Measurements from ENCODE around the gene ITGA5.
A peak's percentile ranks its signal among the peaks of the same experiment; 100 is the strongest.
"Not testable (repeated sequence)": the region's sequence is repeated elsewhere in the genome, so short reads cannot be mapped to it uniquely, and the experiment has no call there.

ITGA5 gene

DNA sequence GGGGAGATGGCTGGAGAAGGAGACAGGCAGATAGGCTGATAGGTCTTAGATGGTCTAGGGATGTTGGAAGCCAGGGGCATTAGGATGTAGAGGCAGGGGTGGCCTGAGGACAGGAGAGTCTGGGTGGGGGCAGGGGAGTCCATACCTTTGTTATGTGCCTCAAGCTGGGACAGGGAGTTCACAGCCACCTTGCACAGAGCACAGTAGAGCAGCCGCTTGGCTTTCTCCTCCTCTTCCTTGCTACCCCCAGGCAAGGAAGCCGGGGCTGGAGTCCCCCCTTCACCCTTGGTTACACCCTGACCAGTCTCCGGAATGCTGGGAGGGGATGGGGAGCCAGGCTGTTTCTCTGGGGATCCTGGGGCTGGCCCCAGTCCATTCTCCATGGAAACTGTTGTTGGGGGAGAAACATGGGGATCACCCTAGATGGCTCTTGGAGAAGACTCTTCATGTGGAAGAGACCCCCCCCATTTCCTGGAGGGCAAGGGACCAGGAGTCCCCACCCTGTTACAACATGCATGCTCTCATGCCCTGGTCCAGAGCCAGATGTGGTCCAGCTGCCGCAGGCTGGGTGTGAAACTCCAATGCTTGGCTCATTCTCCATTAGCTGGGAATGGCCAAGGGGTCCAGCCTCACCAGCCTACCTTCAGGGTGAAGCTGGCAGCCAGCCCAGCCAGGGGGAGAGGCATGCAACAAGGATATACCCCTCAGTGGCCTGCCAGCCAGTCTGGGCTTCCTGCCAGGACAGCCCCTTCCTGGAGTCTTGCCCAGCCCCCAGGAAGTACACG is 47.5 kb downstream of the ITGA5 start:
- no peak for DNase-seq (ENCODE audit: low read depth)

DNA sequence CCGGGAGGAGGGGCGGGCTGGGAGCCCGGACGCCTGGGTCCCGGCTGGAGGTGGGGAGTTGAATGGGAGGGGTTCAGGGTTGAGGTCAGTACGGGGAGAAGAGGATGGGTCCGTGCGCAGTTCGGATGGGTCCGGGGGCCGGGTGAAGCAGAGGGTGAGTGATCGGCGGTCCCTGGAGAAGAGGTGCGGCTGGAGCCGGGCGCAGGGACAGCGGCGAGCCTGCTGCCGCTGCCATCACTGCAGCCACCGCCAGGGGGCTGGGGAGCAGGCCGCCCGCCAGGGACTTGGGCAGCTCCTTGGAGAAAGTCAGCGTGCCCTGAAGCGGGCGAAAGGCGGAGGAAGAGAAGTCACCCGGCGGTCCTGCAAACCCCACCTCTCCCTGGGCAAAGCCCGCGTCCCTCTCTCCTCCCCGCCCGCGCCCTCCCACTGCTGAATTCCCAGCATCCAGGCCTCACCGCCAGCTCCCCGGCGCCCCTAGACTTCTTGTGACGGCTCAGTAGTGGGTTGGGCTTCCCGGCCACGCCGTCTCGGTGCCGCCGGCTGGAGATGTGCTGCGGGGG is 48.8 kb downstream of the ITGA5 start:
- DNase-seq (ENCODE audit: low read depth): no peak

DNA sequence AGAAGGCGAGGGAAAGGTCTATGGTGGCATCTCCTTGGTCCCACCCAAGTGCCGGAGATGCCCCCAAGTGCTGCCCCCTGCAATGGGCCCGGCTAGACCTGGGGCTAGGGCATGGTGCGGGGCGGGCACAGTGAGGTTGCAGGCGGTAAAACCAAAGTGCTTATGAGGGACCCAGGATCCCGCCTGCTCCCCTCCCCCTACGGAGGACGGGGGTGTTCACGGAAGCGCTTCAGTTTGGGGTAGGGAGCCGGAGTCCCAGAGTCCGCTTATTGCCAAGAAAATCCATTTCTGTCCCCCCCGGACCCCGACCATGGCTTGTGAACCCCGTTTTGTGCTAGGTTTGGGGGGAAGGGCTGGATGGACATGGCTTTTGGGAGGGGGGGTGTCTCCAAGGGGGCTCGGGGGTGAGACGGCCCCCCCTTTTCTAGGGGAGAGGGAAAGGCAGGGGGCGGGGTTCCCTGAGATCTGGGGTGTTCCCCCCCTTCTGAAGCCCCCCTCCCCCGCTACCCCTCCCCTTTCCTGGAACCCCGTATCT is 49.4 kb downstream of the ITGA5 start:
- DNase-seq (ENCODE audit: low read depth): no peak

DNA sequence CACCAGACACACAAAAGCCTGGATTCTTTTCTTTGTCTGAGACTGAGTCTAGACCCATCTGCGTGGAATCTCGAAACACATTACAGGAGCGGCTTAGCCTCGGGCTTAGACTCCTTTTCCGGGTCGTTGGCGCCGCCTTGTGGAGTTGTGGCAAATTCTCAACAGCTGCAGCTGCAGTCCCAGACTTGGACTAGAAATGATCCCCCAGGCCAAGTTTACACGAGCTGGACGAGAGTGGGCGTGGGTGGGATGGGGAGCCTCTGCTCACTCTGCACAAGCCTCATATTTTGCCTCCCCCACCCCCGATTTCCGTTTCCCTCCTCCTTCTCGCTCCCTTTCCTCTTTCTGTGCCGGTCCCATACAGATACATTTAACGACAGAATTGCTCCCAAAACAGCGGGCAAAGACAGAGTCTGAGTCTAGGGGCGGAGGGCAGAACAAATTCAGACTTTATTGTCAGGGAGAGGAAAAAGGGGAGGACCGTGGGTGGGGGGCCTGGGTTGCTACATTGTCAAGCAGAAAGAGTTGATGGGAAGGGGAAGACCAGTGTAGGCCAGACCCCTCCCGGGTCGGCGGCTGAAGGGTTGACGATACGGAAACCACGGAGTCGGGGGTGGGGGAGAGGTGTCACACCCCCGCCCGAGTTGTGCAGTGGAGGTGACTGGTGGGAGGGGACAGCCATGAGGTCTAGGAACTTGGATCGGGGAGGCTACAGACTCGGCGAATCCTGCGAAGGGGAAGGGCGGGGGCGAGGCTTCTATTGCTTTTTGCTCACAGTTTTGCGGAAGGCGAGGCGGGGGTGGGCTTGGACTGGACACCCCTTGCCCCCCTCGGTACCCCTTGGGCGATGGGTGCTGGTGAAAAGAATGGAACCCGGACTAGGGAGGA is 50.1 kb downstream of the ITGA5 start:
- peak; percentile 86 for DNase-seq (ENCODE audit: low read depth)

DNA sequence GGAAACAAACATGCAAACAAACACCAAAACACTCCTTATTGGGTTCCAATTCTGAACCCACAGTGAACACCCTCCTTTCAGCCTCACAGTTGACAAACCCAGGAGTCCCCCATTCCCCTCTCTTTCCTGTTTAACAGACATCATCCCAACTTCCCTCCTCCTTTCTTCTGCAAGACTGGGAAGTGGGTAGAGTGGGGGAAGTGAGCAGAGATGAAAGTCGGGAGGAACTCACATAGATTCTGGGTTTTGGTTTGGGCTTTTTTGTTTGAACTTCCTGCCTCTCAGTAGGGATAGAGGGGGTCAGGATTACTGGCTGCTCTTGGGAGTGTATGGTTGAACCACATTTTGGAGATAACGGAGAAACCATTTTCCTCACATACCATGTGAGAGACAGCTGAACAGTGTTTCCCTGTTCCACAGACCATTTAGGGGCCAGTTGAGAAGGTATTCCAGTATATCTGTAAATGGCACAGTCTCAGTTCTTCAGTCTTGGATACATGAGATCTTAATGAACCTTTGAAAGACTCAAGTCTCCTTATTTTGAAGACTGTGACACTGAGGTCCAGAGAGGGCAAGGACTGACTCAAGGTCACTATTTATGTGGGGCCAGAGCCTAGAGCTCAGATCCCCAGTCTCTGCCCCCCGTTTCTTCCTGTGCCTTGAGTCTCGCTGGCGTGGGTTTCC is 50.9 kb downstream of the ITGA5 start:
- no peak for DNase-seq (ENCODE audit: low read depth)

DNA sequence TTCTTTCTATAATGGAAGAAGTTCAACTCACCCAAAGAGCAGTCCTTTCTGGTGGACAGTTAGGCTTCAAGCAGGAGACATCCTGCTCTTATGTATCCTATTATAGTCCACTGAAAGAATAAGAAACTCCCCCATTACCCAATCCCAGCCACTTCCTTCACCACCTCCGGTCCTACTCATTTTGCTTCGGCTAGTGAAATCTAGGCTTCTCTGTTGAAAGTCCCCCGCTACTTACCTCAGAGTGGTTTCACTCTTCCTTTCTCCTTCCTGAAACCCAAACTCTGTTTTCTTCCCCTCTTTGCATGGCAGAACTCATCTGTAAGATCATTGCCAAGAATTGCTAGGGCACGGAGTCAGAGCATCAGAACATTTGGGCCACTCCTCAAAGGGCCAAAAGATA is 54.7 kb downstream of the ITGA5 start, which contains the start of gene GPR84:
GPR84 (minus strand) TSS at position 74 of the 400 bp plus-strand sequence. CDS start 635 bp downstream, outside the sequence.
- no peak for DNase-seq (ENCODE audit: low read depth)

DNA sequence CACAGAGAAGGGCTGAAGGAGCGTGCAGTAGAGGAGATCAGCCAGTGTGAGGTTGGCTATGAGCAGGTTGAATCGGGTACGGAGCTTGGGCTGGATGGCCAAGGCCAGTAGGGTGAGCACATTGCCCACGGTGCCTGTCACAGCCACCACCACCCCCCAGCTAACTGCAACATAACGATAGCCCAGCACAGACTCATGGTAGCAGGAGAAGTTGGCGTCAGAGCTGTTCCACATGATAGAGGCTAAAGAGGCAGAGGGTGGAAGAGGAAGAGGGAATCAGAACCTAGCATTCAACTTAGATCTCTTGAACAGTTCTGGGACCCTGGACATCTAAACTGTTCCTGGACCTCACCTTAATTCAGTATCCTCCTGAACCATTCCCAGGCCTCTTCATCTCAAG is 55.4 kb downstream of the ITGA5 start:
- no peak for DNase-seq (ENCODE audit: low read depth)

DNA sequence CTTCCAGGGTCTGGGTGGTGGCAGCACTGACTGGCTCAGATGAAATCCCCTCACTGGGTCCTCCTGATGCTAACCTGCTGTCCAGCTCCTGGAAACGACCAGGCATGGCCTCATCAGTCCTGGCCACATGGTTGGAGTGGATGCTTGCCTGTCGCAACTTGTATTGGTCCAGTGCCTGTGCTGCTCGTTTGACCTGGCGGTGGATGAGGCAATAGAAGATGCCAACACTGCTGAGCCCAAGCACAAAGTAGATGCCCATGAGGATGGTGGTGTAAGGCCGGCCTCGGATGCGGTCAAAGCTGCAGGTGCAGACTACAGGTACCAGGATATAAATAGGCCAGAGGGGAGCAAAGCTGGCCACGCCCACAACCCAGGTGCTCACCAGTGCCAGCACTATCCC is 56.0 kb downstream of the ITGA5 start:
- DNase-seq (ENCODE audit: low read depth): no peak

DNA sequence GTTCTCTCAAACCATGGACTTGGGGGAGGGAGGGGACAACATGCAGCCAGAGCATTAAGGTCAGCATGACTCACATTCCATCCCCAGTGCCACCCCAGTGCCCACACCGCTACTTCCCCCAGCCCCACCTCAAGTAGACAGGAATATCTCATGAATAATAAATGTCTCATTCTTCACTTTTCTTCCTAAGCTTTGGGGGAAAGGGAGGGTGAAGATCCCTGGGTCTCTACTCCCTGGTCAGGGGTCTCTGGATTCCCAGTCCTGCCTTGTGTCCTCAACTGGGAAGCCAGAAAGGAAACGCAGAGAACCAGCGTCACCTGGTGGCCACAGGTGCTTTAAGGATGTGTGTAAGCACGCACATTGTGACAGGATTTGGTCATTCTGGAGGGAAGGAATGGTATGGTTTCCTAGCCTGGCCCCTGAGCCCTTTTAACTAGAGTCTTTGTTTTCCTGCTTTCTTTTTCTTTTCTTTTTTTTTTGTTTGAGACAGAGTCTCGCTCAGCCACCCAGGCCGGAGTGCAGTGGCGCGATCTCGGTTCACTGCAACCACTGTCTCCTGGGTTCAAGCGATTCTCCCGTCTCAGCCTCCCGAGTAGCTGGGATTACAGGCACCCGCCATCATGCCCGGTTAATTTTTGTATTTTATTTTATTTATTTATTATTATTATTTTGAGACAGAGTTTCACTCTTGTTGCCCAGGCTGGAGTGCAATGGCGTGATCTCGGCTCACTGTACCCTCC is 58.2 kb downstream of the ITGA5 start:
- peak; percentile 40 for DNase-seq (ENCODE audit: low read depth)

DNA sequence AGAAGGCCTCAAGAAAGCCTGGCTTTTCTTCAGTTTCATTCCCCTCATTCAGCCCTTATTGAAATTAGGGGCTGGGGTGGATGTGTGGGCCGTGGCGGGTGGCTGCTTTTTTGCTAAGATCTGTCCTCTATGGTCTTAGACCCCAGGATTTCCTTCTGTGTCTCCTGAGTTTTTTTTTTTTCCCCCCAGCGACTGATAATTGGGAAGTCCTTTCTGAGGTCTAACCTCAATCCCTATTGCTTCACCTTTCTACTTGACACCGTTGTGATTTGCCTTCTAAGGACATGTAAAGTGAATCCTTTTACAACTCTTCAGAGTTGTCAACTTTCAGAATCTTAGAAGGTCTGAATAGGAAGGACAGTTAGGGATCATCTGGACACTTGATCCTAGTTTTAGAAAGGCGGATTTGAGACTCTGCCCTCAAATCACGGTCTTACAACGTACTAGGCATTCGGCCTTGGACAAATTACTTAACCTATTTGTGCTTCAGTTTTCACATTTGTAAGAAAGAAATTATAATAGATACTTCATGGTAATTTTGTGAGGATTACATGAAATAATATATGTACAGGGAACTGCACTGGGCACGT is 59.2 kb downstream of the ITGA5 start:
- DNase-seq (ENCODE audit: low read depth): no peak

DNA sequence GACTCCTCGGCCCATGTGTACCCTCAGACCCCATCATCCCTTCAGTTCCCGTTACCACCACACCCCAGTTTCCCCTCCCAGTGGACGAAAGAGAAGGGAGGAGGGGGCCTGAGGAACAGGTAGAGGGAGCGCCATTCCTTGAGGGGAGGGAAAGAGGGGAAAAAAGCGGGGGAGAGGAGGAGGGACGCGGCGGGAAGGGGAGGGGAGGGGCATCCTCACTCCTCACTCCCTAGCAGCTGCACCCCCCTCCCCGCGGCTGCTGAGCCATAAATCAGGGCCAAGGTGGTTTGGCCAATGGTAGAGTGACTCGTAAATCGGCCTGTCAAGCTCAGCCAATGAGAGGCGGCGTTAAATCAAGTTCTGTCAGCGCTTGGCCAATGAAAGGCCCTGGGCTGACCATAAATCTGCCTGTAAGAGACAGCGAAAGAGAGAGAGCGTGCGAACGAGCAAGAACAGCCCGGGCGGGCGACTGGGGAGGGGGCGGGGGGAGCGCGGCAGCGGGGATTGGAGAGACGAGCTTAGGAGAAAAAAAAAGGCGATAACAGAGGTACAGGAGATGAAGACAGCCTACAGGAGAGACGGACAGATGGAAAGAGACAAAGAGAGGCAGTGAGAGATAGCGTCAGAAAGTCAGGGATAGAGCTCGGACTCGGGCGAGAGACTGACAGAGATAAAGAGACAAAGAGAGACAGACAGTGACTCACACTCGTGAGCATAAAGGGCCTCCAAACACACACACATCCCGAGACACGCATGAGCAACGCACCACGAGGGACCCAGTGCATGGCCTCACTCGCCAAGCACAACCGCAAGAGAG is 59.9 kb downstream of the ITGA5 start:
- peak; percentile 84 for DNase-seq (ENCODE audit: low read depth)

DNA sequence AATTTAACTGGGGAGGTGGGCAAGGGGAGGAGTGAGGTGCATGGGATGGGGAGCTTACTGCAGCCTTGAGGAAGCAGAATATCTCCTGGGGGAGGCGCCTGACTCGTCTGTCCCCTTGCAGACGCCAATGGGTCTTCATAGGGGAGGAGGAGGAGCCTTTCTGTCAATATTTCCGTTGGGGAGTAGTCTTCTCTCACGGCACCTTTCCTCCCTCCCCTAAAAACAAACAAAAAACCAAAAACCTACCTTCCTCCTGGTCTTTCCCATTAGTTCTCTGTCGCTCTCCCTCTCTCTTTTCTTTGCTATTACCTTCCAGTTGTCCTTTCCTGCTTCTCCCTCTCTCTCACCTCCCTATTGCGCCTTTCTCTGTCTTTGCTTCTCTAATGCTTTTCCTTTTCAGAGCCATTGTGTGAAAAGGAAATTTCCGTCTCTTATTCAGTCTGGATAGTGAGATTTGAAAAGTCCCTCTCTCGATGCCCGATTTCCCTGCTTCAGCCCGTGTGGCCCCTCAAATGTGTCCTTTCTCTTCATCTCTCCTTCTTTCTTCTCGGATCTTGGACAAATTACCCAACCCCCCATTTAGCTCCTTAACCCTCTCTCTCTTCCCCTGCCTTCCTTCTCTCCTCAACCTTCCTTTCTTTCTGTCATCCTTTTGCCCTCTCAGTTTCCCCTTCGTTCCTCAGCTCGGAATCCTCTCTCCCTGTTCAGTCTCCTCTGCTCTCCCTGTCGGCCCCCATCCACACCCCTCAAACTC is 60.7 kb downstream of the ITGA5 start:
- DNase-seq (ENCODE audit: low read depth): no peak

DNA sequence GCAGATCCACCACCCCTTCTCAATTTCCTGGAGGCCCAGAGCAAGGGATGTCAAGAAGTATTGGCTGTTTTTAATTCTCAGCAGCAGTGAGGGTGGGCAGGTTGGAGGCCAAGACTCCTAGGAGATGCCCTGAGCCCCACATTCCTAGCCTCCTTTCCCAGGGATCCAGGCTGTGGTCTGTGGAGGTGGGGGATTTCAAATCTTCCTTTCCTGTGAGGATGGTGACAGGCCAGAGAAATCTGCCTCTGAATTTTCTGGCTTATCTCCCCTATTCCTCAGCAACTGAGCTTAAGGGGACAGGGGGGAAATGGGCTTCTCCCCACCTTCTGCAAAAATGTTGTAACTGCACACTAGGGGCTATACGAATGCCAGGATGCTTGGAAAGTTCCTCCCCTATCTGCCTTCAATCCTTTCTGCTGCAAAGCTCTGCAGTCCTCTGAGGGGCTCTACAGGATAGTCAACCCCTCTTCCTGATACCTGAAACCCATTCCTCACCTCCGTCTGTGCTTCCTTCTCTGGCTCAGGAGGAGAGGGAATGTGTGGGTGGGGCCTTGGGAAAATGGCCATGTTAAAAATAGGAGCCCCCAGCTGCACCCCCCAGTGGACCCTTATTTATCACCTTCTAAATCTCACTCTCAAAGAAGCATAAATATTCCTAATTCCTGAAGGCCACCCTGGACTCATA is 61.4 kb downstream of the ITGA5 start:
- no peak for DNase-seq (ENCODE audit: low read depth)

DNA sequence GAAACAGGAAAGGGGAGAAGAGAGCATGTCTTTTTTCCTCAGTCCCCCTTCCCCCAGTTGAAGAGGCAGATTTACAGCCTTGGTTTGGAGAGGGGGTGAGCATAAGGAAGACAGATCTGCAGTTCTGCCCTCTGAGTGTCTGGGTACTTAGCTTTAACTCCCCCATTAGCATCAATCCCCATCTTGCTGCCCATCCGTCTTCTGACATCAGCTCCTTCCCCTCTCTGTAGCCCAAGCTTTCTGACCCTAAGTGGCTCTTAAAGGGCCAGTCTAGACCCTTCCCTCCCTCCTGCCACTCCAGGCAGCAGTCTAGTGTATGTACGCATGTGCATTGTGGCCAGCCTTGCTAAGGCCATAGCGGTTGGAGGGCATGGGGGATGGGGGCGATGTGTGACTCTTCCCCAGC is 62.1 kb downstream of the ITGA5 start:
- DNase-seq (ENCODE audit: low read depth): no peak

DNA sequence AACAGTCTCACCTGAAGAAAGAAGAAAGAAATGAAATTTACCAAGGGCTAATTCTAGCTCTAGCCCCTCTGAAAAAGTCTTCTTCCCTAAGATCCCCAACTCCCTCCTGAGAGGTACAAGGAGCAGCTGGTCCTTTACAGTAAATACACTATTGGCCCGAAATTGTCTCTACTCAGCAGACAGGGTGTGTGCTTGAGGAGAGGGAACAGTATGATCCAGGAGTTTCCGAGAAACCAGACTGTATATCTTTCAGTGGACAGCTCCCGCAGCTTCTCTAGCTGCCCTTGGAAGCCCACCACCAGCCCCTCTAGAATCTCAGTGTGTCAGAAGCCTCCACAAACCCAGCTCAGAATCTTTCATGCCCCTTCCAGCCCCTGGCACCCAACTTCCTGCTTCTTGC is 62.8 kb downstream of the ITGA5 start:
- DNase-seq (ENCODE audit: low read depth): no peak

DNA sequence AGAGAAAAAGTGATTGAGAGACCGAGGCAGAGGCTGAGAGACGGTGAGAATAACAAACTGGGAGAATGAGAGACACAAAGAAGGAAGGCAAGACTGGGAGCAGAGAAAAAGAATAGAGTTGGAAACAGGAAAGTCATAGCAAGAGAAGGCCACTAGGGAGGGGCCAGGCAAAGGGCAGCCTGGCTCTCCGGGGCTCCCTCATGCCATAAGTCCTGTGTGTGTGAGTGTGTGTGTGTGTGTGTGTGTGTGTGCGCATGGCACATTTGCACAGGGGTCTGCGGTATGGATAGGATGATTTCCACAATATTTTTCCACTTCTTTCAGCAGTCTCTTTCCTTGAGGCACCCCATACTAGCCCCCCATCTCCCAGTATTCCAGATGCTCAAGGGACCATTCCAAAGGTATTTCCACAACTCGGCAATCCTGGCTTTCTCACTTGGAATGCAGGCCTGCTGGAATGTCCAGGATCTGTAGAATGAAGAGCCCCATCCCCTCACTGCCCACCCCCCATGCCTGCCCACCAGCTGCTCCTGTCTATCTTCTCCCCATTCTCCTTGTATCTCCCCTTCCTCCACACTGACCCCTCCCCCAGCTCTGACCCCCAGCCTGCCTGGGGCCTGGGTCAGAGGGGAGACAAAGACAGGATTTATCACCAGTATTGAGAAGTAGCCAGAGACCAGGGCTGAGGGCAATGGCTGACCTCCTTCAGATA is 63.8 kb downstream of the ITGA5 start:
- no peak for DNase-seq (ENCODE audit: low read depth)

DNA sequence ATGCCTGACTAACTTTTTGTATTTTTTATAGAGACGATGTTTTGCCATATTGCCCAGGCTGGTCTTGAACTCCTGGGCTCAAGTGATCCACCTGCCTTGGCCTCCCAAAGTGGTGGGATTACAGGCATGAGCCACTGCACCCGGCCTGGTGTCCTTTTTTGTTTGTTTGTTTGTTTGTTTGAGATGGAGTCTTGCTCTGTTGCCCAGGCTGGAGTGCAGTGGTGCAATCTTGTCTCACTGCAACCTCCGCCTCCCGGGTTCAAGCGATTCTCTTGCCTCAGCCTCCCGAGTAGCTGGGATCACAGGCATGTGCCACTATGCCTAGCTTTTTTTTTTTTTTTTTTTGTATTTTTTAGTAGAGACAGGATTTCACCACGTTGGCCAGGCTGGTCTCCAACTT is 64.8 kb downstream of the ITGA5 start:
- DNase-seq (ENCODE audit: low read depth): not testable (repeated sequence)
